ENCODE measurements around the gene ZNF227. TPM values are rescaled to one million over a fixed set of nuclear protein-coding genes. Genes with fewer than 3 reads are reported as not detected.
"Not testable (repeated sequence)": the region's sequence is repeated elsewhere in the genome, so short reads cannot be mapped to it uniquely, and the experiment has no call there.

Gene ZNF227
- total RNA-seq, 2 experiments from 2014 or later = 16.2 to 17.2 TPM

DNA sequence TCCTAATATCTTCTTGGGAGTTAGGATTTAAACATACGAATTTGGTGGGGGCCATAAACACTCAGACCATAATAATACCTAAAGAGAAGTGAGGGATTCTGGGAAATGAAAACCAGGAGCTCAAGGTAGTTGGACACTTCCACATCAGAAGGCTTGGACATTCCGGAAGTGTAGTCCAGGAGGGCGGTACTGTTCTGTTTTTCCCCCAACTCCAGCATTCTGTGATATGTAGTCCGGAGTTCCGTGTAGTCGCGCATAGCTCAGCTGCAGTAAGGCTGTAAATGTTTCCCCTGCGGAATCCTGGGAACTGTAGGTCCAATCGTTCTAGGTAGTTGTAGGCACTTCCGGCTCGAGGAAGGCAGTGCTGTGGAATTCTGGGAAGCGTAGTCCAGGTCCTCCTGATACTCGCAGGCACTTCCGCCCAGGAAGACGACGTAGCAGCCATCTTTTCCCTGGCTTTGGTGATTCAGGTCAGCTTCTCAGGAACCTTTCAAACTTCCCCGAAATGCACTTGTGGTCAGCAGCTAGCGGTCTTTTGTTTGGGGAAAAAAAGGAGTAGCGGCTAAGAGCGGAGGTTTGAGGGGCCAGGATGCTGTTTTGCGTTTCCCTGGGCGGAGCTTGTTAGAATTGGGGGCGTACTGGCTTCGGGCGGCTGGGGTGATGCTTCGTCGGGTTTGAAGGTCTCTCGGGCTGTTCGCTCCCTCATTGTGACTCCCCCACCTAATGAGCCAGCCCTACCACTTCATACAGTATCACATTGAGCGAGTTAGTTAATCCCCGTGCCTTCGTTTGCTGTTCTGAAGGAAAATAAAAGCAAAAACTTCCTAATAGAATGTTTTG, 47.4 kb upstream of the ZNF227 start, which contains the start of gene ZNF226:
Gene ZNF226 (plus strand): TSS at position 428 of the 840 bp plus-strand sequence. CDS start 4,981 bp downstream, outside the sequence.
- Histone ChIP-seq H3K4me1 (ENCODE audit: insufficient read depth, low read length) (peaks cover 19% of the 10 kb centered on the region), H3K4me3 (ENCODE audit: low read length) (peak within 1 kb of the TSS; percentile 86), H3K9me3 (ENCODE audit: control insufficient read depth in 1 of 2, insufficient read depth in 1 of 2, low read length in 2 of 2) (peaks cover 29 to 46% of the 10 kb centered on the region in 2 experiments), H3K27ac (ENCODE audit: low read depth in 1 of 2, low read length in 2 of 2) (peak within 1 kb of the TSS; percentile 72 to 88), H3K36me3 (ENCODE audit: insufficient read depth, low read length) (peaks cover 35% of the 10 kb centered on the region), H3K27me3 (ENCODE audit: control insufficient read depth in 1 of 2, insufficient read depth in 2 of 2, low read length in 2 of 2) (no peaks in the 10 kb centered on the region)
- POLR2A ChIA-PET = interaction anchor here (0.6 to 2.5 kb wide), 14 partner anchors 13 to 335 kb away, joined by 3 to 22 read pairs (median 4); partner anchors contain the start of genes ZNF180, ZNF222, ZNF224 and ZNF227
- CTCF ChIA-PET = interaction anchor here (0.7 to 1.6 kb wide), 3 partner anchors 23 to 335 kb away, joined by 3 to 4 read pairs (median 4); partner anchors contain the start of genes ZNF180 and ZNF227
- Mint-ChIP-seq H3K27me3 (no peaks in the 10 kb centered on the region), H3K4me3 (peak within 1 kb of the TSS; percentile 99), H3K4me1 (ENCODE audit: low read depth) (peaks cover 32% of the 10 kb centered on the region), H3K27ac (peak within 1 kb of the TSS; percentile 98), H3K36me3 (ENCODE audit: low read depth) (peaks cover 68% of the 10 kb centered on the region), H3K9me3 (peaks cover 26% of the 10 kb centered on the region)
- intact Hi-C loops (cut with DNase I, micrococcal nuclease) = loop anchor here (1.0 to 10.0 kb wide), 8 partner anchors 24 to 340 kb away; partner anchors contain the start of genes ZNF180 (in 1 of the 2), ZNF224 (in 1 of the 2), ZNF225 (in 1 of the 2) and ZNF227 (in 1 of the 2)
- ATAC-seq (ENCODE audit: poor library complexity) (peak; percentile 94), DNase-seq (peak; percentile 59 to 95 (median 71))
- TF ChIP-seq, protein P1, sequence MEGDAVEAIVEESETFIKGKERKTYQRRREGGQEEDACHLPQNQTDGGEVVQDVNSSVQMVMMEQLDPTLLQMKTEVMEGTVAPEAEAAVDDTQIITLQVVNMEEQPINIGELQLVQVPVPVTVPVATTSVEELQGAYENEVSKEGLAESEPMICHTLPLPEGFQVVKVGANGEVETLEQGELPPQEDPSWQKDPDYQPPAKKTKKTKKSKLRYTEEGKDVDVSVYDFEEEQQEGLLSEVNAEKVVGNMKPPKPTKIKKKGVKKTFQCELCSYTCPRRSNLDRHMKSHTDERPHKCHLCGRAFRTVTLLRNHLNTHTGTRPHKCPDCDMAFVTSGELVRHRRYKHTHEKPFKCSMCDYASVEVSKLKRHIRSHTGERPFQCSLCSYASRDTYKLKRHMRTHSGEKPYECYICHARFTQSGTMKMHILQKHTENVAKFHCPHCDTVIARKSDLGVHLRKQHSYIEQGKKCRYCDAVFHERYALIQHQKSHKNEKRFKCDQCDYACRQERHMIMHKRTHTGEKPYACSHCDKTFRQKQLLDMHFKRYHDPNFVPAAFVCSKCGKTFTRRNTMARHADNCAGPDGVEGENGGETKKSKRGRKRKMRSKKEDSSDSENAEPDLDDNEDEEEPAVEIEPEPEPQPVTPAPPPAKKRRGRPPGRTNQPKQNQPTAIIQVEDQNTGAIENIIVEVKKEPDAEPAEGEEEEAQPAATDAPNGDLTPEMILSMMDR (IDR thresholded peaks at IDR 0.05) = no peak

DNA sequence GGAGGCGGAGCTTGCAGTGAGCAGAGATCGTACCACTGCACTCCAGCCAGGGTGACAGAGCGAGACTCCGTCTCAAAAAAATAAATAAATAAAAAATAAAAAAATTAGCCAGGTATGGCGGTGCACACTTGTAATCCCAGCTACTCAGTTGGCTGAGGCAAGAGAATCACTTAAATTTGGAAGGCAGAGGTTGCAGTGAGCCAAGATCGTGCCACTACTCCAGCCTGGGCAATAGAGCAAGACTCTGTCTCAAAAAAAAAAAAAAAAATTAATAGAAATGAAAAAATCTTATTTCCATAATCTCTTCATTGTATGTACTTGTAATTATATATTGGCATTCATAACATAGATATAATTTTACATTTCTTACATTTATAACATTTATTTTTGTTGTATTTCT, 41.7 kb upstream of the ZNF227 start:
- DNase-seq; H3K27me3 Mint-ChIP-seq; ATAC-seq (ENCODE audit: poor library complexity); H3K27ac Mint-ChIP-seq; POLR2A ChIA-PET; H3K27me3 ChIP-seq (ENCODE audit: control insufficient read depth in 1 of 2, insufficient read depth in 2 of 2, low read length in 2 of 2); CTCF ChIA-PET; H3K4me3 Mint-ChIP-seq; H3K27ac ChIP-seq (ENCODE audit: low read depth in 1 of 2, low read length in 2 of 2); intact Hi-C loops (cut with DNase I, micrococcal nuclease); H3K4me3 ChIP-seq (ENCODE audit: low read length): not testable (repeated sequence)
- Mint-ChIP-seq H3K36me3 (ENCODE audit: low read depth) (peaks cover 94% of the 10 kb centered on the region), H3K4me1 (ENCODE audit: low read depth) (peaks cover 17% of the 10 kb centered on the region), H3K9me3 (peaks cover 27% of the 10 kb centered on the region)
- Histone ChIP-seq H3K9me3 (ENCODE audit: control insufficient read depth in 1 of 2, insufficient read depth in 1 of 2, low read length in 2 of 2) (peaks cover 34 to 73% of the 10 kb centered on the region in 2 experiments), H3K36me3 (ENCODE audit: insufficient read depth, low read length) (peaks cover 91% of the 10 kb centered on the region), H3K4me1 (ENCODE audit: insufficient read depth, low read length) (peaks cover 10% of the 10 kb centered on the region)

DNA sequence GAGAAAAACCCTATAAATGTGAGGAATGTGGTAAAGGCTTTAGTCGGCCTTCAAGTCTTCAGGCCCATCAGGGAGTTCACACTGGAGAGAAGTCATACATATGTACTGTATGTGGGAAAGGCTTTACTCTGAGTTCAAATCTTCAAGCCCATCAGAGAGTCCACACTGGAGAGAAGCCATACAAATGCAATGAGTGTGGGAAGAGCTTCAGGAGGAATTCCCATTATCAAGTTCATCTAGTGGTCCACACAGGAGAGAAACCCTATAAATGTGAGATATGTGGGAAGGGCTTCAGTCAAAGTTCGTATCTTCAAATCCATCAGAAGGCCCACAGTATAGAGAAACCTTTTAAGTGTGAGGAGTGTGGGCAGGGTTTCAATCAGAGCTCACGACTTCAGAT, 35.7 kb upstream of the ZNF227 start:
- peaks cover 82% of the 10 kb centered on the region for H3K36me3 Mint-ChIP-seq (ENCODE audit: low read depth)
- no peak overlapping the region for H3K27ac Mint-ChIP-seq
- Histone ChIP-seq H3K9me3 (ENCODE audit: control insufficient read depth in 1 of 2, insufficient read depth in 1 of 2, low read length in 2 of 2) (peaks cover 30 to 100% of the 10 kb centered on the region in 2 experiments), H3K4me1 (ENCODE audit: insufficient read depth, low read length) (no peaks in the 10 kb centered on the region), H3K27me3 (ENCODE audit: control insufficient read depth in 1 of 2, insufficient read depth in 2 of 2, low read length in 2 of 2) (no peaks in the 10 kb centered on the region), H3K4me3 (ENCODE audit: low read length) (no peak overlapping the region), H3K36me3 (ENCODE audit: insufficient read depth, low read length) (peaks cover 51% of the 10 kb centered on the region), H3K27ac (ENCODE audit: low read depth in 1 of 2, low read length in 2 of 2) (no peak overlapping the region)
- H3K4me1 Mint-ChIP-seq (ENCODE audit: low read depth) = no peaks in the 10 kb centered on the region
- no peaks in the 10 kb centered on the region for H3K27me3 Mint-ChIP-seq
- peaks cover 31% of the 10 kb centered on the region for H3K9me3 Mint-ChIP-seq
- ChIA-PET POLR2A (no interaction called here), CTCF (no interaction called here)
- H3K4me3 Mint-ChIP-seq = no peak overlapping the region
- intact Hi-C loops (cut with DNase I, micrococcal nuclease) = no loop called here
- TF ChIP-seq, protein P1 (IDR thresholded peaks at IDR 0.05) = no peak
- no peak for ATAC-seq (ENCODE audit: poor library complexity)
- DNase-seq = no peak
